ENCODE measurements around the gene KRT31. TPM values are rescaled to one million over a fixed set of nuclear protein-coding genes. Genes with fewer than 3 reads are reported as not detected.
"Not testable (repeated sequence)": the region's sequence is repeated elsewhere in the genome, so short reads cannot be mapped to it uniquely, and the experiment has no call there.

Gene KRT31
- not detected in 2 replicates for total RNA-seq

DNA sequence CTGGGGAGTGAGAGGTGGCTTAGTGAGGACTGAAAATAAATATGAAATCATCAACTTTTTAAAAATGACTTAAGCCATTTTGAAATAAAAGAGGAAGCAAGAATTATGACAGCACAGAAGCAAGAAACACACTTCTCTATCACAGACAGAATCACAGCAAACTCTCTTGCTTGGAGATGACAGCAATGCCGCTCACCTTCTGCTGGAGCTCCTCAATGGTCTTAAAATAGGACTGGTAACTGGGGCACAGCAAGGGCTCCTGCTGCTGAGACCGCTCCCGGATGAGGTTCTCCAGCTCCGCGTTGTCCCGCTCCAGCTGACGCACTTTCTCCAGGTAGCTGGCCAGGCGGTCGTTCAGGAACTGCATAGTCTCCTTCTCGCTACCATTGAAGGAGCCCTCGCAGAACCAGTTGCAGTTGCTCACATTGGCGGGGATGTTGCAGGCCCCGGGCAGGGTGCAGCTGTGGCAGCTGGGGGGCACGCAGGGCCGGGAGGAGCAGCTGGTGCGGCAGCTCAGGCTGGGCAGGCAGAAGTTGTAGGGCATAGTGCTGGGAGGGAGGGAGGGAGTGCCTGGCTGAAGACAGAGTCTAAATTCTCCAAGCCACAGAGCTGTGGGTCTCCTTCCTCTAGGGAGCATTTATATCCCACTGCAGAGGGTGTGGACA is at the start of gene KRT31:
KRT31 (minus strand) TSS at position 613 of the 665 bp plus-strand sequence; CDS start at position 544, 69 bp downstream.
- Mint-ChIP-seq H3K4me3 (no peak within 1 kb of the TSS), H3K36me3 (ENCODE audit: low read depth) (no peaks in the 10 kb centered on the region), H3K27ac (no peak within 1 kb of the TSS), H3K9me3 (no peaks in the 10 kb centered on the region), H3K4me1 (no peaks in the 10 kb centered on the region), H3K27me3 (peaks cover 2% of the 10 kb centered on the region)
- intact Hi-C loops (cut with micrococcal nuclease), result no loop called here
- DNase-seq, result no peak

- peaks cover 20% of the 10 kb centered on the region for H3K27me3 Mint-ChIP-seq
- H3K4me3 Mint-ChIP-seq, result no peak overlapping the region
- intact Hi-C loops (cut with micrococcal nuclease), result no loop called here
- H3K27ac Mint-ChIP-seq, result no peak overlapping the region
- no peak for DNase-seq
- peaks cover 1% of the 10 kb centered on the region for H3K4me1 Mint-ChIP-seq
- no peaks in the 10 kb centered on the region for H3K9me3 Mint-ChIP-seq
- H3K36me3 Mint-ChIP-seq (ENCODE audit: low read depth), result no peaks in the 10 kb centered on the region
Observed at GRCh38 chr17:41446806-41447205, 49.4 kb upstream of the KRT31 start.

GRCh38 chr17:41444640-41445039 is 47.2 kb upstream of the KRT31 start:
- intact Hi-C loops (cut with micrococcal nuclease), result no loop called here
- DNase-seq, result no peak
- Mint-ChIP-seq H3K4me3 (no peak overlapping the region), H3K9me3 (no peaks in the 10 kb centered on the region), H3K27me3 (peaks cover 12% of the 10 kb centered on the region), H3K27ac (no peak overlapping the region), H3K36me3 (ENCODE audit: low read depth) (no peaks in the 10 kb centered on the region), H3K4me1 (peaks cover 1% of the 10 kb centered on the region)

DNA sequence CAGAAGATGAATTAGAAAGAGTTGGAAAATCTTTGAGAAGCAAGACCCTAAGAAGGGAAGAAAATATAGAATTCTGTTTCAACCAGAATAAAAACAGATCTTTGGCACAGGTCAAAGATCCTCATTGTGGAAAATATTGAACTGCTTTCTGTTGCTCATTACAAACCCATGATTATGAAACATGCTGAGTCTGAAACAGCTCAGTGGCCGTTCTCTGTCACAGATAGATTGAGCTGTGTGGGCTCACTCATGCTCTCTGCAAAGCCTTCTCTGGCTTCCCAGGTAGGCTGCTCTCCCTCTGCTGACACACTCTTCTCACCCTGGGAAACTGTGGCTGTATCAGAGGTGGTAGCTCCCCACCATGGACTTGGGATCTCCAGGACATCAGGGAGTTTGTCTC is 46.8 kb upstream of the KRT31 start:
- no peak overlapping the region for H3K27ac Mint-ChIP-seq
- H3K36me3 Mint-ChIP-seq (ENCODE audit: low read depth), result no peaks in the 10 kb centered on the region
- peaks cover 12% of the 10 kb centered on the region for H3K27me3 Mint-ChIP-seq
- intact Hi-C loops (cut with micrococcal nuclease), result no loop called here
- peaks cover 1% of the 10 kb centered on the region for H3K4me1 Mint-ChIP-seq
- H3K4me3 Mint-ChIP-seq, result no peak overlapping the region
- no peak for DNase-seq
- H3K9me3 Mint-ChIP-seq, result no peaks in the 10 kb centered on the region

- Mint-ChIP-seq H3K27me3 (peaks cover 12% of the 10 kb centered on the region), H3K9me3 (no peaks in the 10 kb centered on the region), H3K27ac (no peak overlapping the region), H3K4me3 (no peak overlapping the region), H3K36me3 (ENCODE audit: low read depth) (no peaks in the 10 kb centered on the region), H3K4me1 (peaks cover 1% of the 10 kb centered on the region)
- no peak for DNase-seq
- intact Hi-C loops (cut with micrococcal nuclease), result no loop called here
Observed at GRCh38 chr17:41442739-41443138, 45.3 kb upstream of the KRT31 start.

DNA sequence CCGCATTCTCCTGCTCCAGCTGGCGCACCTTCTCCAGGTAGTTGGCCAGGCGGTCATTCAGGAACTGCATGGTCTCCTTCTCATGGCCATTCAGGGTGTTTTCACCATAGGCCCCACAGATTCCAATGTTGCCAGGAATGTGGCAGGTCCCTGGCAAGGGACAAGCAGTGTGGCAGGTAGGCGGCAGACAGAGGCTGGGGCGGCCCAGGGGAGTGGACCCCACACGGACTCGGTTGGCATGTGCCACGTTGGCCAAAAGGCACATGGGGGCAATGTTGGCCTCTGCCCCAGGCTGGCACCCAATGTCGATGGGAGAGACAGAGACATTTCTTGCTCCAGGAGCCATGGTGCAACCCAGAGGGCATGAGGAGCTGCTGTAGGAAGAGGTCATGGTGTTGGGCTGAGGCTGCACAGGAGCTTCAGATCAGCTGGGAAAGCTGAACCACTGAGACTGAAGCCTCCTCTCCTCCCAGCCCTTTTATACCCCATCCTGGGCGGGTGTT is 43.2 kb upstream of the KRT31 start, which contains the start of gene KRT38:
KRT38 (minus strand) TSS at position 453 of the 503 bp plus-strand sequence; CDS start at position 391, 62 bp downstream.
- Mint-ChIP-seq H3K27me3 (peaks cover 12% of the 10 kb centered on the region), H3K4me1 (no peaks in the 10 kb centered on the region), H3K9me3 (no peaks in the 10 kb centered on the region), H3K4me3 (no peak within 1 kb of the TSS), H3K27ac (no peak within 1 kb of the TSS), H3K36me3 (ENCODE audit: low read depth) (no peaks in the 10 kb centered on the region)
- intact Hi-C loops (cut with micrococcal nuclease), result no loop called here
- DNase-seq, result no peak

DNA sequence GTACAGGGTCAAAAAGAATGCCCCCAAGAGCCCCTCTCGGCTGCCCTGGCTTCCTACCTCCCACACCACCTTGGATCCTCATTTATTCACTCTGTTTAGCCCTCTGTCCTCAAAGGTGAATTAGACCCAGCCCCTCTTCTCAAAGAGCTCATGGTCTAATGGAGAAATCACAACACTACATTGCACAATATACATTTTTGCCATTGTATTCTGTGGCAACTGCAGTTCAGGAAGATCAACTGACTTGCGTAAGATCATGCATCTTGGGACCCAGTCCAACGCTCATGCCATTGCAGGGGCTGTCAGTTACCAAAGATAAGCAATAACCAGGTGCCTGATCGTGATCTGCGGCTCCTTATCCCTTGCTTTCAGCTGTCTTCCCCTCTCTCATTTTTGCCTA is 42.0 kb upstream of the KRT31 start:
- no peak for DNase-seq
- Mint-ChIP-seq H3K27me3 (peaks cover 12% of the 10 kb centered on the region), H3K9me3 (no peaks in the 10 kb centered on the region), H3K36me3 (ENCODE audit: low read depth) (no peaks in the 10 kb centered on the region), H3K4me3 (no peak overlapping the region), H3K27ac (no peak overlapping the region), H3K4me1 (no peaks in the 10 kb centered on the region)
- intact Hi-C loops (cut with micrococcal nuclease), result no loop called here

GRCh38 chr17:41437769-41438168 is 40.4 kb upstream of the KRT31 start:
- H3K9me3 Mint-ChIP-seq, result no peaks in the 10 kb centered on the region
- H3K27ac Mint-ChIP-seq, result no peak overlapping the region
- H3K27me3 Mint-ChIP-seq, result peaks cover 5% of the 10 kb centered on the region

DNA sequence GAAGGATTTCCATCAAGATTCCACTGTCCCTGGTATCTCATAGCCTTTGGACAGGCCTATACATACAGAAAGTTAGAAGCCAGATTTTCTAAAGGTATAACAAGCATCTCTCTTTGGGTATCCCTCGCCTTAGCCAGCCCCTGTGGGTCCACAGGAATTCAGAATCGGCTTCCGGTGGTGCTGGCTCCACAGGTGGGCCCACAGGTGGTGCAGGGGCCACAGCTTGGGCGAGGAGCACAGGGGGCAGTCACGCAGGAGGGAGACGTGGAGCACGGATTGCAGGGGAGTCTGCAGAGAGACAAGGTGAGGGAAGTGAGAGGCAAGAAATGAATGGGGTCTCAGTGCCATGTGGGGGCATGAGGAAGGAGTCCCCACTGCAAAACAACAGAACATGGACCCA is 39.8 kb upstream of the KRT31 start:
- Mint-ChIP-seq H3K27ac (no peak overlapping the region), H3K27me3 (peaks cover 3% of the 10 kb centered on the region), H3K4me3 (no peak overlapping the region), H3K36me3 (ENCODE audit: low read depth) (no peaks in the 10 kb centered on the region), H3K9me3 (no peaks in the 10 kb centered on the region), H3K4me1 (no peaks in the 10 kb centered on the region)
- no peak for DNase-seq
- intact Hi-C loops (cut with micrococcal nuclease), result no loop called here

More at GRCh38 chr17:41437769-41438168, 40.4 kb upstream of the KRT31 start:
- Mint-ChIP-seq H3K4me1 (no peaks in the 10 kb centered on the region), H3K36me3 (ENCODE audit: low read depth) (no peaks in the 10 kb centered on the region), H3K4me3 (no peak overlapping the region)
- DNase-seq, result no peak
- intact Hi-C loops (cut with micrococcal nuclease), result no loop called here

DNA sequence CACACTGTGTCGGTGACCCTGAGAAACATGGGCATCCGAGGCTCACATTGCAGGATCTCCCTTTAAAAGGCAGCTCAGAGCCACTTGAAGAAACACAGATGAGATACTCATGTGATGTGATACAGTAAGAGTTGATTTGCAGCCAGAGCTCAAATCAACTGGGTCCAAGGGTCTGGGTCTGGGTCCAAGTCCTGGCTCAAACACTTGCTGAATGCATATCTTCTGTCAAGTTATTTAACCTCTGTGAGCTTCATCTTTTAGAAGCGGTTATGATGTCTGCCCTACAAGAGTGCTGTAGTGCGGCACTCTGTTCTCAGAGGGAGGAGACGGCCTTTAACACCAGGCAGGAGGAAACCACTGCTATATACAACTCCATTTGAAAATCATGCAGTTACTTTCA is 37.0 kb upstream of the KRT31 start:
- no peak overlapping the region for H3K27ac Mint-ChIP-seq
- no peaks in the 10 kb centered on the region for H3K9me3 Mint-ChIP-seq
- H3K4me3 Mint-ChIP-seq, result no peak overlapping the region
- no peaks in the 10 kb centered on the region for H3K36me3 Mint-ChIP-seq (ENCODE audit: low read depth)
- peaks cover 5% of the 10 kb centered on the region for H3K27me3 Mint-ChIP-seq
- intact Hi-C loops (cut with micrococcal nuclease), result no loop called here
- H3K4me1 Mint-ChIP-seq, result no peaks in the 10 kb centered on the region
- DNase-seq, result no peak

- no peaks in the 10 kb centered on the region for H3K4me1 Mint-ChIP-seq
- no peak overlapping the region for H3K4me3 Mint-ChIP-seq
- no peaks in the 10 kb centered on the region for H3K9me3 Mint-ChIP-seq
- no peak for DNase-seq
- peaks cover 5% of the 10 kb centered on the region for H3K27me3 Mint-ChIP-seq
- intact Hi-C loops (cut with micrococcal nuclease), result no loop called here
- no peak overlapping the region for H3K27ac Mint-ChIP-seq
- no peaks in the 10 kb centered on the region for H3K36me3 Mint-ChIP-seq (ENCODE audit: low read depth)
Observed at GRCh38 chr17:41434005-41434404, 36.6 kb upstream of the KRT31 start.

- intact Hi-C loops (cut with micrococcal nuclease), result no loop called here
- Mint-ChIP-seq H3K9me3 (no peaks in the 10 kb centered on the region), H3K4me1 (no peaks in the 10 kb centered on the region), H3K36me3 (ENCODE audit: low read depth) (no peaks in the 10 kb centered on the region), H3K27me3 (peaks cover 8% of the 10 kb centered on the region), H3K27ac (no peak overlapping the region), H3K4me3 (no peak overlapping the region)
- DNase-seq, result no peak
Observed at GRCh38 chr17:41433586-41433985, 36.2 kb upstream of the KRT31 start.

DNA sequence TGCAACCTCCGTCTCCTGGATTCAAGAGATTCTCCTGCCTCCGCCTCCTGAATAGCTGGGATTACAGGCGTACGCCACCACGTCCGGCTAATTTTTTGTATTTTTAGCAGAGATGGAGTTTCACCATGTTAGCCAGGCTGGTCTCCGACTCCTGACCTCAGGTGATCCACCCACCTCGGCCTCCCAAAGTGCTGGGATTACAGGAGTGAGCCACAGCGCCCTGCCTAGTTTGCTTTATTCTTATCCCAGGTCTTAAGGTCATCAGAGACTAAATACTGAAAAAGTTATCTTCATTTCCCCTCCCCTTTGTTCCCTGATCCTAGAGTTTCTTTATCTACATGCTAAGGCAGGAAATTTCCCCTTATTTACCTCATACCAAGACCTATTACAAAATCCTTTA is 33.0 kb upstream of the KRT31 start:
- intact Hi-C loops (cut with micrococcal nuclease); H3K4me3 Mint-ChIP-seq; H3K27me3 Mint-ChIP-seq; H3K36me3 Mint-ChIP-seq (ENCODE audit: low read depth); H3K9me3 Mint-ChIP-seq; H3K4me1 Mint-ChIP-seq; H3K27ac Mint-ChIP-seq; DNase-seq: not testable (repeated sequence)

DNA sequence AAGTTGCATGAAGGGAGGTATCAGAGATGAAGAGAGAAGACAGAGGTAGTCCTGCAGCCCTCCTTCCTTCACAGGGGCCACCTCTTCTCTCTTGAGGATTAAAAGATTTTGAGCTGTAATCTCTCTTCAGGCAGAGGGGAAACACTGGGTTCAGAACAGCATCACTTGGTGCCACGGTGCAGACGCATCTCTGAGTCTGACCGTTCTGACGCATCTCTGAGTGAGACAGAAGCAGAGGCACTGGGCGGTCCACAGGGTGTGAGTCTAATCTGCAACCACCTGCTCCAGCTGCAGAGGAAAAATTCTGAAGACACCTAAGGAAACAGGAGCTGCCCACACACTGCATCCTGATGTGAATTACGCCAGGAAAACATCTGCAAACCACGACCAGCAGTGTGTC is 32.3 kb upstream of the KRT31 start:
- intact Hi-C loops (cut with micrococcal nuclease), result no loop called here
- Mint-ChIP-seq H3K9me3 (no peaks in the 10 kb centered on the region), H3K4me3 (no peak overlapping the region), H3K27ac (no peak overlapping the region), H3K36me3 (ENCODE audit: low read depth) (no peaks in the 10 kb centered on the region), H3K27me3 (peaks cover 9% of the 10 kb centered on the region), H3K4me1 (no peaks in the 10 kb centered on the region)
- no peak for DNase-seq
